Panc1 (cell line): ENCODE measurements around the gene TBX18. TPM values are rescaled to one million over a fixed set of nuclear protein-coding genes. Genes with fewer than 3 reads are reported as not detected.

Source experiments
- ATAC-seq: fragments of 200-7000 bp; cut with Tn5 transposase; 2 replicates; pipeline ENCODE4 v1.9.1; 2020; ENCODE audit warnings: mild to moderate bottlenecking, moderate library complexity
- BruUV-seq: library from RNA; stranded (reverse); fragments of 400-500 nt; replicated peaks from 2 replicates; lab custom pipeline; 2021; lab: Mats Ljungman, UMichigan
- CTCF ChIA-PET: fragments of 300-600 bp; sonication (Branson Sonifier 250); formaldehyde crosslinking; loops from one replicate; lab custom pipeline; 2022; ENCODE audit warnings: antibody characterized with exemption; lab: Charles Lee
- POLR2A ChIA-PET: fragments of 300-600 bp; sonication (Branson Sonifier 250); formaldehyde crosslinking; loops from one replicate; lab custom pipeline; 2022; ENCODE audit warnings: antibody characterized with exemption; lab: Charles Lee
- DNase-seq: peaks from one replicate; pipeline ENCODE4 v3.0.0-alpha.2; 2010; ENCODE audit warnings: low read depth, low spot score
- H3K27ac ChIP-seq: 2 replicates; pipeline ENCODE4 v1.5.1; 2011; ENCODE audit warnings: mild to moderate bottlenecking, low read length, inconsistent platforms
- H3K27me3 ChIP-seq: fragments of 200-500 bp; sonication (Bioruptor generic); 2 replicates; pipeline ENCODE4 v1.6.0; 2014; ENCODE audit warnings: low read length, inconsistent platforms; ENCODE audit not compliant: control insufficient read depth, insufficient read depth
- H3K36me3 ChIP-seq: fragments of 200-500 bp; sonication (Bioruptor generic); 2 replicates; pipeline ENCODE4 v1.5.1; 2014; ENCODE audit warnings: inconsistent platforms, mild to moderate bottlenecking, low read length, moderate library complexity; ENCODE audit not compliant: control insufficient read depth, insufficient read depth
- H3K4me1 ChIP-seq: 2 replicates; pipeline ENCODE4 v1.5.1; 2011; ENCODE audit warnings: inconsistent platforms, mild to moderate bottlenecking, low read length, moderate library complexity; ENCODE audit not compliant: control insufficient read depth, insufficient read depth
- H3K4me3 ChIP-seq, 2 experiments: 2 replicates each; pipeline ENCODE4 v1.5.1; 2011 to 2012; ENCODE audit warnings: low read depth in 2 of 2, low read length in 2 of 2, mild to moderate bottlenecking in 2 of 2, inconsistent platforms in 1 of 2, moderate library complexity in 1 of 2
- H3K9me3 ChIP-seq: fragments of 200-500 bp; sonication (Bioruptor generic); 2 replicates; pipeline ENCODE4 v1.5.1; 2014; ENCODE audit warnings: low read depth, mild to moderate bottlenecking, inconsistent platforms, low read length, moderate library complexity; ENCODE audit not compliant: control insufficient read depth, insufficient read depth
- CTCF ChIP-seq: fragments of 450-650 bp; IDR thresholded peaks from 2 replicates; pipeline ENCODE4 v1.5.1; 2017; ENCODE audit warnings: mild to moderate bottlenecking
- POLR2AphosphoS5 ChIP-seq: IDR thresholded peaks from 2 replicates; pipeline ENCODE4 v1.6.1; 2012; ENCODE audit warnings: mild to moderate bottlenecking, low read depth, low read length, moderate library complexity
- REST ChIP-seq, 2 experiments: IDR thresholded peaks; 2 replicates each; pipeline ENCODE4 v1.6.1; 2011 to 2012; ENCODE audit warnings: low read depth in 2 of 2, control low read depth in 1 of 2, low read length in 1 of 2, mild to moderate bottlenecking in 1 of 2, moderate library complexity in 1 of 2; ENCODE audit not compliant: insufficient read depth in 1 of 2
- SIN3A ChIP-seq: IDR thresholded peaks from 2 replicates; pipeline ENCODE4 v1.6.1; 2012; ENCODE audit warnings: low read depth, mild to moderate bottlenecking, low read length, moderate library complexity, borderline replicate concordance; ENCODE audit not compliant: insufficient read depth
- TCF7L2 ChIP-seq: IDR thresholded peaks from 2 replicates; pipeline ENCODE4 v1.6.1; 2011; ENCODE audit warnings: mild to moderate bottlenecking, low read depth, low read length, inconsistent platforms
- in situ Hi-C: cut with HindIII; loops from 2 replicates; pipeline ENCODE4 v1.10.0; 2016; ENCODE audit warnings: low sequenced_read_pairs, low pct_unique_long_range_greater_than_20kb
- intact Hi-C: fragments of 100-400 bp; cut with micrococcal nuclease; formaldehyde crosslinking; loops from one replicate; pipeline ENCODE4 v1.10.0; 2022; ENCODE audit not compliant: unreplicated experiment
- total RNA-seq: library from RNA; stranded (reverse); gene quantifications from one replicate; pipeline ENCODE4 v1.2.1, GENCODE V29; 2021; ENCODE audit not compliant: unreplicated experiment

TBX18 gene
- total RNA-seq, 1 experiment from 2014 or later, result 10.1 TPM

- in situ Hi-C loops (no loop called here), intact Hi-C loops (no loop called here)
- Histone ChIP-seq H3K4me3 (no peak overlapping the region), H3K36me3 (peaks cover 3% of the 10 kb centered on the region; the same call in 1 of the 2 replicates), H3K27me3 (no peaks in the 10 kb centered on the region), H3K9me3 (no peaks in the 10 kb centered on the region), H3K27ac (no peak overlapping the region), H3K4me1 (no peaks in the 10 kb centered on the region)
- CTCF ChIA-PET, result no interaction called here
- POLR2A ChIA-PET, result interaction anchor here (0.5 kb wide), 1 partner anchor 10 kb away, joined by 4 read pairs; no protein-coding TSS in a partner anchor
- no peak for DNase-seq
- no TSS peak for BruUV-seq
- ATAC-seq, result no peak
- TF ChIP-seq SIN3A, result no peak
- no peak for TF ChIP-seq CTCF
- TF ChIP-seq TCF7L2, result no peak
- TF ChIP-seq REST (IDR thresholded peaks at IDR 0.05; ENCODE audit: insufficient read depth in 1 of 2, low read depth in 2 of 2, low read length in 1 of 2), result no peak
- TF ChIP-seq POLR2AphosphoS5, result no peak
These were observed 7.5 kb downstream of the TBX18 start for GRCh38 chr6:84756877-84757276.

DNA sequence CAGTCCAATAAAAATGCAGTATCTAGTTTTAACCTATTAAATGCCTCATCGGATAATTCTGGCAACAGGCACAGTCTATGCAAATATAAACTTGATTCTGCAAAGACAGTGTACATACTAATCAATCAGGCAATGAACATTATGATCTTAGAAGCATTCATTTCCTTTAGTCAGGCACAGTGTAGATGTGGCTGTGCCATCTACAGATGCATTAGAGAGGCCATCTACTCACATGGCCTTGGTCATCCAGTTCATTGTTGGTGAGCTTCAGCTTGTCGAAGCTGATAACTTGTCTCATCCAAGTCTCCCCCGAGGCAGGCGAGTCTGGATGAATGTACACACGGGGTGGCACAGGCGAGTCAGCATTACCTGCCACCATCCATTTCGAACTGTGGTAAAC is 7.9 kb downstream of the TBX18 start:
- intact Hi-C loops, result no loop called here
- ATAC-seq (no peak), DNase-seq (no peak)
- TF ChIP-seq TCF7L2 (no peak), REST (IDR thresholded peaks at IDR 0.05; ENCODE audit: insufficient read depth in 1 of 2, low read depth in 2 of 2, low read length in 1 of 2) (no peak), POLR2AphosphoS5 (no peak), SIN3A (no peak), CTCF (no peak)
- Histone ChIP-seq H3K9me3 (no peaks in the 10 kb centered on the region), H3K4me1 (no peaks in the 10 kb centered on the region), H3K27me3 (no peaks in the 10 kb centered on the region), H3K27ac (no peak overlapping the region), H3K36me3 (peaks cover 3% of the 10 kb centered on the region; the same call in 1 of the 2 replicates), H3K4me3 (no peak overlapping the region)
- no TSS peak for BruUV-seq
- in situ Hi-C loops, result no loop called here
- CTCF ChIA-PET, result no interaction called here
- POLR2A ChIA-PET, result interaction anchor here (0.5 kb wide), 1 partner anchor 10 kb away, joined by 4 read pairs; no protein-coding TSS in a partner anchor
